Skin epidermis (tissue), 12 donors: ENCODE results near the gene MMRN2.
"Not testable (repeated sequence)": the region's sequence is repeated elsewhere in the genome, so short reads cannot be mapped to it uniquely, and the experiment has no call there.

Source experiments
- H3K27ac ChIP-seq, 21 experiments: fragments of 200-600 bp; sonication (generic) in 11 of 21; one replicate each; pipeline ENCODE4 v1.5.0; 2020; ENCODE audit warnings: mild to moderate bottlenecking in 3 of 21, inconsistent platforms in 2 of 21, moderate library complexity in 2 of 21
- H3K4me3 ChIP-seq, 7 experiments: fragments of 200-600 bp; sonication (generic) in 2 of 7; one replicate each; pipeline ENCODE4 v1.5.0; 2020; ENCODE audit warnings: inconsistent platforms in 2 of 7, mild to moderate bottlenecking in 2 of 7, moderate library complexity in 1 of 7

The MMRN2 gene, protein sequence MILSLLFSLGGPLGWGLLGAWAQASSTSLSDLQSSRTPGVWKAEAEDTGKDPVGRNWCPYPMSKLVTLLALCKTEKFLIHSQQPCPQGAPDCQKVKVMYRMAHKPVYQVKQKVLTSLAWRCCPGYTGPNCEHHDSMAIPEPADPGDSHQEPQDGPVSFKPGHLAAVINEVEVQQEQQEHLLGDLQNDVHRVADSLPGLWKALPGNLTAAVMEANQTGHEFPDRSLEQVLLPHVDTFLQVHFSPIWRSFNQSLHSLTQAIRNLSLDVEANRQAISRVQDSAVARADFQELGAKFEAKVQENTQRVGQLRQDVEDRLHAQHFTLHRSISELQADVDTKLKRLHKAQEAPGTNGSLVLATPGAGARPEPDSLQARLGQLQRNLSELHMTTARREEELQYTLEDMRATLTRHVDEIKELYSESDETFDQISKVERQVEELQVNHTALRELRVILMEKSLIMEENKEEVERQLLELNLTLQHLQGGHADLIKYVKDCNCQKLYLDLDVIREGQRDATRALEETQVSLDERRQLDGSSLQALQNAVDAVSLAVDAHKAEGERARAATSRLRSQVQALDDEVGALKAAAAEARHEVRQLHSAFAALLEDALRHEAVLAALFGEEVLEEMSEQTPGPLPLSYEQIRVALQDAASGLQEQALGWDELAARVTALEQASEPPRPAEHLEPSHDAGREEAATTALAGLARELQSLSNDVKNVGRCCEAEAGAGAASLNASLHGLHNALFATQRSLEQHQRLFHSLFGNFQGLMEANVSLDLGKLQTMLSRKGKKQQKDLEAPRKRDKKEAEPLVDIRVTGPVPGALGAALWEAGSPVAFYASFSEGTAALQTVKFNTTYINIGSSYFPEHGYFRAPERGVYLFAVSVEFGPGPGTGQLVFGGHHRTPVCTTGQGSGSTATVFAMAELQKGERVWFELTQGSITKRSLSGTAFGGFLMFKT

DNA sequence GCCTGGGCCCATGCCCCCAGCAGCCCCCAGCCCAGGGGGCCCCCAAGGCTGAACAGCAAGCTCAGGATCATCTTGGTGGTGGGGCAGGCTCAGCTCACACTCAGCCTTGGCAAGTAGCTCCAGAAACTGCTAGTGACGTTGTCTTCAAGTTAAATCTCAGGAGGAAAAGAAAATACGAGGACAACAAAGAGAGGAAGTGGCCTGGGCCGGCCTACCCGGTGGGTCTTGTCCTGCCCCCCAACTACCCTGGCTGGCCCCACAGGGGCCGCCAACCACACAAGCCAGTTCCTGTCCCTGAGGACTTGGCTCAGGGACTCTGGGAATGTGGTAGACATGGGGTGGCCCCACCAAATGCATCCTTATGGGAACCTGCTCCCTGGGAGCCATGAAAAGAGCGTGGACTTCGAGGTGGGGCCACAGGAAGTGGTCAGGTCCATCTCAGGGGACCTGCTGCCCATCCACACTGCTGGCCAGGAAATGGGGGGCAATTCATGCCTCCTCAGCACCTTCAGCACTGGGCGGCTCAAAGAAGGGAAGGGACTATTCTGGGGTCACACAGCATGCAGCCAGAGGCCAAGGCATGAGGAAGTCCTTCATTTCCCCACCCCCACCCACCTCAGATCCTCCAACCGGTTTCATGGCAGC, at the start of gene MMRN2:
Gene MMRN2, minus strand, starts transcription at position 145 of the 645 bp plus-strand sequence. Its CDS starts 74 bp downstream, at position 71.
- peak within 1 kb of the TSS in 5 of 7 experiments; percentile 4 to 26 (median 12) for H3K4me3 ChIP-seq
- peak within 1 kb of the TSS in 19 of 21 experiments; percentile 3 to 85 (median 66) for H3K27ac ChIP-seq

DNA sequence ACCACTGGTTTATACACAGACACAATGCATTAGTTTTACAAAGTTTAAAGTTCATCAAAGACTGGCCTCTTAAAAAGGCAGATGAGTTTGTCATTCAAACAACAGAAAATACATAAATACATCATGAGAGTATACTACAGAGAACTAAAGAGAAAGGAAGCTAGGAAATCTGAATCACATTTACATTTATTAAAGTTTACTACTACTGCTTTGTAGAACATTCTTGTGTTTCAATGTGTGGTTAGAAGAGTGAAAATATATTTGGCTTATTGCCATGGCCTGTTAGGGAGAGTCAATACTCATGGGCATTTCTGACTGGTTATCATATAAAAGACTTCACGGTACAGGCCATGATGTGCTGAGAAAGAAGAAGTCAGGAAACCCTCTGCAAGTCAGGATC, 49.7 kb upstream of the MMRN2 start:
- H3K4me3 ChIP-seq = not testable (repeated sequence)

DNA sequence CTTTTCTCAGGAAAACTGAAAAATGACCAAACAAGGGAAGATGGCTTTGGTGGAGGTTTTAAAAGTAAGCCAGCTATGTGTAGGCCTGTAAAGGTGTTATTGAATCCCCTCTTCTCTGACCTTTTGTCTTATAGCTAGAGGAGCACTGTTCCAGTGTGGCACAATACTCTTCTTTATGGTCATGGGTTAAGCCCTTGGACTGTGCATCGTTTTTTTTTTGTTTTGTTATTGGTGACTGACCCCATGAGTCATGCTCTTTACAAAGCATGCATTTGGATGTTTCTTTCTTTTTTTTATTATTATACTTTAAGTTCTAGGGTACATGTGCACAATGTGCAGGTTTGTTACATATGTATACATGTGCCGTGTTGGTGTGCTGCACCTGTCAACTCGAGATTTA, 43.1 kb upstream of the MMRN2 start:
- H3K27ac ChIP-seq = no peak overlapping the region
- no peak overlapping the region for H3K4me3 ChIP-seq

More for the DNA sequence above, 49.7 kb upstream of the MMRN2 start:
- peak overlapping the region in 1 of 21 experiments; percentile 31 for H3K27ac ChIP-seq

DNA sequence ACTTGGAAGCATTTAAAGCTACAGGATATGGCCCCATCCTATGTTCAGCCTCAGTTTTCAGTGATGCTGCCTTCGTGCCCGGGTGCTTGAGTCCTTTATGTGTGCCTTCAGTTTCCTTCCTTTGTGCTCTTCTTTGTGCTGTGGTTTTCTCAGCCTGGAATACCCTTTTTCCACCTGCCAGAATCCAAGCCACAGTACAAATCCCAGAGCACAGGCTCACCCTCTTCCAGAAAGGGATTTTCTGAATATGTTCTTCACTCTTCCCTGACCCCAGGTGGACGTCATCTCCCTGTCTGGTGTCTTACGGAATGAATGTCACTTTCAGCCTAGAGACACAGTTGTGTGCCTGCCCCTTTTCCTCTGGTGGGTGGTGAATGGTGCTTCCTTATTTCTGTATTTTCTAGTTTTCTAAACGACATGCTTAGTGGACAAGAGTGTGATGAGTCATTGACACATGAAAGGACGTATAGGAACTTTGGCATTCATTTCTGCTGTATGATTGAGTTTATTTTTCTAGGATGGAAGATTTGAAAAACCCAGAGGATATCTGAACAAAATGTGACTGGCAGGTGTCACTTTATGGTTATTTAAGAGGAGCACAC, 42.5 kb upstream of the MMRN2 start:
- H3K27ac ChIP-seq, H3K4me3 ChIP-seq: not testable (repeated sequence)

DNA sequence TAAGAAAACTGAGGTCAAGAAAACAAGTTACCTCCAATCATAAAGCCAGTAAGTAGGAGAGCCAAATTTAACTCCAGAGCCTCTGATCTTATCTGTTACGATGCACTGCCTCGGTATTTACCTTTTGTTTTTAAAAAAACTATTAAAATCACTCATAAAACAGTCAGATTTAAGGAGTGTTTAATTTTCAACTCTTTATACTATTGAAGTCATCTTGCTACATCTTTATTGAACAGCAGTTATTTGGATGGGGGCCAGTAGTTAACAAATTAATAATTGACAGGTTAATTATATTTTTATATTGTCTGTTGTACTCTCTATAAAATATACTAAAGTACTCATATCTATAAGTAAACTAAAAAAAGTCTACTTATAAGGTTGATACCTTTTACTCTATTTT, 35.5 kb upstream of the MMRN2 start:
- no peak overlapping the region for H3K27ac ChIP-seq

DNA sequence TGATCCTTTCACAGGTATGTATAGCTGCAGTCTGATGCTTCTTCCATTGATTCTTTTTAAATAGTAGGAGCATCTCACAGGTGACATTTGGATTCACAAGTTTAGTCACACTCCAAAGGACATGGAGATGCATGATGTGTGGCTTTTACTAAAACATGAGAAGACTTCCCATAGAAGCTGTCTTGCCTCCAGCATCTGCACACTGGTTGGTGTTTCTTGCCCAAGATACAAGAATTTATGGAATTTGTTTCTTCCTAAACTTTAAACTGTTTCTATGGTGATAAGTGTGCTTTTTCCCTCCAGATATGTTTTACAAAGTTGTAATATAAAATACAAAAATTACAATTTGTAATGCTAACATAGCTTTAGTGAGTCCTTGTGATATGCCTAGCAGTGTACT, 35.0 kb upstream of the MMRN2 start:
- H3K27ac ChIP-seq = no peak overlapping the region
- H3K4me3 ChIP-seq = no peak overlapping the region

More for the DNA sequence above, 35.5 kb upstream of the MMRN2 start:
- H3K4me3 ChIP-seq = no peak overlapping the region

DNA sequence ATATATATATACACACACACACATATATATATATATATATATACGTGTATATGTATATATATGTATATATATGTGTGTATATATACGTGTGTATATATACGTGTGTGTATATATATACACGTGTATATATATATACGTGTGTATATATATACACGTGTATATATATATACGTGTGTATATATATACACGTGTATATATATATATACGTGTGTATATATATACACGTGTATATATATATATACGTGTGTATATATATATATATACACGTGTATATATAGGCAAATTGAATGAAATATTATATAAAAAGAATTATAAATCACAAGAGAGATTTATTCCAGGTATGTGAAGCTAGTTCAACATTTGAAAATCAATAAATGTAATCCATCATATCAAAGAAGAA, 33.9 kb upstream of the MMRN2 start:
- H3K27ac ChIP-seq, H3K4me3 ChIP-seq: not testable (repeated sequence)

DNA sequence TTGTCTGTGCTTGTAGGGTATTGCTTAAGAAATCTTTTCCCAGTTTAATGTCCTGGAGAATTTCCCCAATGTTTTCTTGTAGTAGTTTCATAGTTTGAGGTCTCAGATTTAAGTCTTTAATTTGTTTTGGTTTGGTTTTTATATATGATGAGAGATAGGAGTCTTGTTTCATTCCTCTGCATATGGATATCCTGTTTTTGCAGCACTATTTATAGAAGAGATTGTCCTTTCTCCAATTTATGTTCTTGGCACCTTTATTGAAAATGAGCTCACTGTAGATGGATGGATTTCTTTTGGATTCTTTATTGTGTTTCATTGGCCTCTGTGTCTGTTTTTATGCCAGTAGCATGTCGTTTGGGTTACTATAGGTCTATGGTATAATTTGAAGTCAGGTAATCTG, 31.1 kb upstream of the MMRN2 start:
- Histone ChIP-seq H3K4me3 (no peak overlapping the region), H3K27ac (no peak overlapping the region)

DNA sequence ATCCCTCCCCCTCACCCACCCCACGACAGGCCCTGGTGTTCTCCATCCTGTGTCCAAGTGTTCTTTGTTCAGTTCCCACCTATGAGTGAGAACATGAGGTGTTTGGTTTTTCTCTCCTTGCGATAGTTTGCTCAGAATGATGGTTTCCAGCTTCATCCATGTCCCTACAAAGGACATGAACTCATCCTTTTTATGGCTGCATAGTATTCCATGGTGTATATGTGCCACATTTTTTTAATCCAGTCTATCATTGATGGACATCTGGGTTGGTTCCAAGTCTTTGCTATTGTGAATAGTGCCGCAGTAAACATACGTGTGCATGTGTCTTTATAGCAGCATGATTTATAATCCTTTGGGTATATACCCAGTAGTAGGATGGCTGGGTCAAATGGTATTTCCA, 27.1 kb upstream of the MMRN2 start:
- H3K4me3 ChIP-seq, H3K27ac ChIP-seq: not testable (repeated sequence)

DNA sequence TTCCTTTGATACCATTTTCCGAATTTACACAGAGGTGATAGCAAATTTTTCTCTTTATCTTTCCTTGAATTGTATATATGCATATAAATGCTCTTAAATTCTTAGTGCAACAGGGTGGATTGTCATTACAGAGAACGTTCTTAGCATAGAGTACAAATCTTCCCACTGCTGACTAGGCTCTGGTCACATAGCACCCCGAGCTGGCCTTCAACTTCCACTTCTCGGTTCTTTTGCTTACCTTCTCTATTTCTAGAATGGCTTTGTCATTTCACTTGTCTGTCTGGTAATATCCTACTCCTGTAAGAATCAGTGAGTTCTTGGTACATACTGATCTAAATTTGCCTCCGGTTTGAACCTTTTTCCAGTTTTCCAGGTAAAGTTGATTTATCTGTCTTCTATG, 24.3 kb upstream of the MMRN2 start:
- H3K4me3 ChIP-seq = no peak overlapping the region
- no peak overlapping the region for H3K27ac ChIP-seq

DNA sequence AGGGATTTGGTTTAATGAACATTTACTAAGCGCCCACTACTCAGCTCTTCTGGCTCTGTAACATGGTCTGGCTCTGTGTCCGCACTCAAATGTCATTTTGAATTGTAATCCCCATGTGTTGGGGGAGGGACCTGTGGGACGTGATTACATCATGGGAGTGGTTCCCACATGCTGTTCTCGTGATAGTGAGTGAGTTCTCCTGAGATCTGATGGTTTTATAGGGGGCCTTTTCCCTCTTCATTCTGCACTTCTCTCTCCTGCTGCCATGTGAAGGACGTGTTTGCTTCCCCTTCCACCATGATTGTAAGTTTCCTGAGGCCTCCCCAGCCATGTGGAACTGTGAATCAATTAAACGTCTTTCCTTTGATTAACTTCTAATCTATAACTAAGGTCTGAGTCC, 23.6 kb upstream of the MMRN2 start:
- H3K4me3 ChIP-seq = not testable (repeated sequence)
- peak overlapping the region in 3 of 21 experiments; percentile 19 to 75 (median 74) for H3K27ac ChIP-seq

DNA sequence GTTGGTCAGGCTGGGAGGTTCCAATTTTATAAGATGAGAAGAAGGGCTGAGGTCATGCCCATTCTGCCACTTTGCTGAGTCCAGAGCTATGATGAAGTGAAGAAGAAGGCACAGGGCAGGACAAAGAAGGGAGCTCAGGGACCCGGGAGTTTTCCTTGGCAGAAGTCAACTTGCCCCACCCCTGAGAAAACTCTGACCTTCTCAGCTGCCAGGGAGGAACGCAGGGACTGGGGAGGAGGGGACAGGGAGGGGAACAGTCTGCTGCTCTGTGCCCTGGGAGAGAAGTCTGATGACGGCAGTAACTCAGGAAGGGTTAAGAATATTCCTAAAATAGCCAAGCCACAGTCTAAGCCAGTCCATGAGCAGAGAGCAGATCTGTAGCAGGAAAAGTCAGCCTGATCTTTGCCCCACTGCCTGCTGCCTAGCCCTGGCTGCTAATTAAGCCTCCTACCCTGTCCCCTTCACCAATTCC, 22.6 kb upstream of the MMRN2 start:
- Histone ChIP-seq H3K27ac (peak overlapping the region in 12 of 21 experiments; percentile 5 to 85 (median 56)), H3K4me3 (no peak overlapping the region)

DNA sequence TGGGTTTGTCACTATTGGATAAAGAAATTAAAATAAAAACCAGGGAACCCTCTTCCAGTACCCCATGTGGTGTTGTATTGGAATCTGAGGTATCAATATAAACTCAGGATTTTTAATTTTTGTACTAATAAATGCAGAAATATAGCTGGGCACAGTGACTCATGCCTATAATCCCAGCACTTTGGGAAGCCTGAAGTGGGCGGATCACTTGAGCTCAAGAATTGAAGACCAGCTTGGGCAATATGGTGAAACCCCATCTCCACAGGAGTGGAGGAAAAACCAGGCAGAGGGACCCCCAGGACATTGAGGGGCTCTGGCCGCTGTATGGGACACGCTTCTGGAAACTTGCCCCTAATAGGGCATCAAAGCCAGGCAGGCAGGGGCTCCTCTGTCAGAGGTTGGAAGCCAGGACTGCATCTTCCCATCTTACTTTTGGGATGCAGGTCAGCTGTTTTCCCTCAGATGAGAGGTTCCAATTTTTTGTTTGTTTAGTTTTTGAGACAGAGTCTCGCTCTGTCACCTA, 21.9 kb upstream of the MMRN2 start:
- Histone ChIP-seq H3K27ac (peak overlapping the region in 7 of 21 experiments; percentile 7 to 85 (median 66)), H3K4me3 (no peak overlapping the region)

DNA sequence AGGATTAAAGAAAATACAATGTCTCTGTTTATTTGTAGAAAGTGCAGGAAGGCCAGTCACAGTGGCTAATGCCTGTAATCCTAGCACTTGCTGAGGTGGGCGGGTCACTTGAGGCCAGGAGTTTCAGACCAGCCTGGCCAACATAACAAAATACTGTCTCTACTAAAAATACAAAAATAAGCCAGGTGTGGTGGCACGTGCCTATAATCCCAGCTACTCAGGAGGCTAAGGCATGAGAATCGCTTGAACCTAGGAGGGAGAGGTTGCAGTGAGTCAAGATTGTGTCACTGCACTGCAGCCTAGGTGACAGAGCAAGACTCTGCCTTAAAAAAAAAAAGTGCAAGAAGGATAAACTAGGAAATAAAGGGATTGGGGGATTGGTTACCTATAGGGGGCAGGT, 21.0 kb upstream of the MMRN2 start:
- not testable (repeated sequence) for H3K4me3 ChIP-seq
- H3K27ac ChIP-seq = peak overlapping the region in 10 of 21 experiments; percentile 7 to 85 (median 40)

DNA sequence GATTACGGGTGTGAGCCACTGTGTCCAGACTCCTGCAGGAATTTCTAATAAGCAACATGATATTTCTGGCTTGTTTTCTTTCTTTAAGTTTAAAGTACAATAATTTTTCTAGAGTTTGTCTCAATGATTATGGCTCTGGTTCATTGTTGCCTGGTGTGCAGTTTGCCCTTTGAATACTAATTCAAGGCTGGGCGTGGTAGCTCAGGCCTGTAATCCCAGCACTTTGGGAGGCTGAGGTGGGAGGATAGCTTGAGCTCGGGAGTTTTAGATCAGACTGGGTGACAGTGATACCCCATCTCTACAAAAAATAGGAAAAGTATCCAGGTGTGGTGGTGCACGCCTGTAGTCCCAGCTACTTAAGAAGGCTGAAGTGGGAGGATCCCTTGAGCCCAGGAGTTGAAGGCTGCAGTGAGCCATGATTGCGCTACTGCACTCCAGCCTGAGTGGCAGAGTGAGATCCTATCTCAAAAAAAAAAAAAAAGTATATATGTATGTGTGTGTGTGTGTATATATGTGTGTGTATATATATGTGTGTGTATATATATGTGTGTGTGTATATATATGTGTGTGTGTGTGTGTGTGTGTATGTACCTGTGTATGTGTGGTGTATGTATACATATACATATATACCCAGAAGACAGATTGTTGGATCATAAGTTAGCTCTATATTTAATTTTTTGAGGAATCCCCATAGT, 19.1 kb upstream of the MMRN2 start:
- H3K4me3 ChIP-seq = no peak overlapping the region
- no peak overlapping the region for H3K27ac ChIP-seq

DNA sequence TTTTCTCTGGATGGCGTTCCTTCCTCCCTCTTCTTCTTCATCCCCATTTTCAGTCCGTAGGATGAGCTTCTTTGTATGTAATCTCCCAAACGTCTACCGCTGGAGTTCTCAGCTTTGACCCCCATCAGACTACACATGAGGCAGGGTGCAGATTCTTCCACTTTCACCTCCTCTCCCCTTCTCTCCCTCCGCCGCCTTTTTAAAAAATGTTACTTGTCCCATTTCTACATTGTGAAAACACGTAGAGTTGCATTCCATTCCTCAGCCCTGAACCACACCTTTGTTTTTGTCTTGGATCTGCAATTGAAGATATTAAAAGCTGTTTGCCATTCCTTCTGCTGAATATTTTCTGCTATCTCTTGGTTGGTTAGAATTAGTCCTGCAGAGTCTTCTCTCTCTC, 17.1 kb upstream of the MMRN2 start:
- peak overlapping the region in 11 of 21 experiments; percentile 27 to 100 (median 50) for H3K27ac ChIP-seq
- H3K4me3 ChIP-seq = no peak overlapping the region

DNA sequence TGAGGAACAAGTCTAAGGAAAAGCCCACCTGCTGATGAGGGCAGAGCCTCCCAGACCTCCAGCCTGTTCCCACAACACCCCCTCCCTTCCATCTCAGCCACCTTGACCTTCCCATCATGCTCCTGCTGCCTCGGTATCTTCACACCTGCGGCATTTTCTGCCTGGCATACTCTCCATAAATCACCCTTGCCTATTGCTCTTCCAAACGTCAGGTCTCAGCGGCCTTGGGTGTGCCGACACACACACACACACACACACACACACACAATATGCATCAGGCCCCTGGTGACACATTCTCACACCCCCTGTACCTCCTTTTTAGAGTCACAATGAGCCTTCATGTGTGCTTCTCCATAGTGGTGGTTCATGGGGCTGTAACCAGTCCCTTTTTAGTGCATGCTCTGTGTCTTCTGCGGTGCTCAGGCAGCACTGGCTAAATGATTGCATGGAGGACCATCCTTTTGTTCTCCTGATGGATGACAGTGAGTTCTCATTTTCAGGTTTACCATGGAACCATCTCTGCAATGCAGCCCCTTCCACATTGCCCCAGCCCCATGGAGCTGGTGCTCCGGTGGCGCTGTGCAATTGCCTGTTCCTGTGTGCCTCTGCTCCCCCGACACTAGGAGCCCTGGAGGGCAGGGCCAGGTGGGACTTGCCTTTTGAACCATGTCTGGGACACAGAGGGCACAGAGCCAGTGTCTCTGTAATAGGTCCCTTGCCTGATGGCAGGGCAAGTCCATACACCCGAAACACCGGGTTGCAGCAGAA, 15.4 kb upstream of the MMRN2 start:
- Histone ChIP-seq H3K4me3 (no peak overlapping the region), H3K27ac (peak overlapping the region in 14 of 21 experiments; percentile 5 to 100 (median 99))
